CD4-positive, alpha-beta T cell treated with Interferon alpha-2 for 1 hour (primary cell): ENCODE measurements around the gene NXPE2.

Source experiments
- DNase-seq, 2 donors: peaks; one replicate each; pipeline ENCODE4 v3.0.0-alpha.2; 2020 to 2022

NXPE2 gene

GRCh38 chr11:114746013-114746412 lies 67.7 kb downstream of the NXPE2 start:
- no peak for DNase-seq
